Measurements from ENCODE around the gene PIGT.

DNA sequence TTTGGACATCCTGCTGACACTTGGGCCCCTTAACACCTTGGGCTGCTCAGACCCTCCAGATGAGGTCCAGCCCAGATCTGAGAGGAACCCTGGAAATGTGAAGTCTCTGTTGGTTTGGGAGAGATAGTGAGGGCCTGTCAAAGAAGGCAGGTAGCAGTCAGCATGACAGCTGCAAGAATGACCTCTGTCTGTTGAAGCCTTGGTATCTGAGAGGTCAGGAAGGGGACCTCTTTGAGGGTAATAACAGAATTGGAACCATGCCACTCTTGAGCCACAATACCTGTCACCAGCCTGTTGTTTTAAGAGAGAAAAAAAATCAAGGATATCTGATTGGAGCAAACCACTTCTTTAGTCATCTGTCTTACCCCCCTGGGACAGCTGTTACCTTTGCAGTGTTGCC, 48.8 kb upstream of the PIGT start:
- TF ChIP-seq, protein P1, sequence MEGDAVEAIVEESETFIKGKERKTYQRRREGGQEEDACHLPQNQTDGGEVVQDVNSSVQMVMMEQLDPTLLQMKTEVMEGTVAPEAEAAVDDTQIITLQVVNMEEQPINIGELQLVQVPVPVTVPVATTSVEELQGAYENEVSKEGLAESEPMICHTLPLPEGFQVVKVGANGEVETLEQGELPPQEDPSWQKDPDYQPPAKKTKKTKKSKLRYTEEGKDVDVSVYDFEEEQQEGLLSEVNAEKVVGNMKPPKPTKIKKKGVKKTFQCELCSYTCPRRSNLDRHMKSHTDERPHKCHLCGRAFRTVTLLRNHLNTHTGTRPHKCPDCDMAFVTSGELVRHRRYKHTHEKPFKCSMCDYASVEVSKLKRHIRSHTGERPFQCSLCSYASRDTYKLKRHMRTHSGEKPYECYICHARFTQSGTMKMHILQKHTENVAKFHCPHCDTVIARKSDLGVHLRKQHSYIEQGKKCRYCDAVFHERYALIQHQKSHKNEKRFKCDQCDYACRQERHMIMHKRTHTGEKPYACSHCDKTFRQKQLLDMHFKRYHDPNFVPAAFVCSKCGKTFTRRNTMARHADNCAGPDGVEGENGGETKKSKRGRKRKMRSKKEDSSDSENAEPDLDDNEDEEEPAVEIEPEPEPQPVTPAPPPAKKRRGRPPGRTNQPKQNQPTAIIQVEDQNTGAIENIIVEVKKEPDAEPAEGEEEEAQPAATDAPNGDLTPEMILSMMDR (IDR thresholded peaks at IDR 0.05): no peak
- TF ChIP-seq REST (IDR thresholded peaks at IDR 0.05; ENCODE audit: insufficient read depth in 1 of 2, low read depth in 2 of 2, low read length in 1 of 2) (no peak), POLR2AphosphoS5 (IDR thresholded peaks at IDR 0.05; ENCODE audit: low read depth, low read length) (no peak), SIN3A (IDR thresholded peaks at IDR 0.05; ENCODE audit: borderline replicate concordance, insufficient read depth, low read depth, low read length) (no peak)
